GM12872 (cell line): Measurements from ENCODE around the gene ZNF536.

ENCODE experiments used
- CTCF ChIP-seq: IDR thresholded peaks from 3 replicates; pipeline ENCODE4 v1.5.1; 2011; ENCODE audit warnings: low read depth, mild to moderate bottlenecking, low read length, moderate library complexity; ENCODE audit not compliant: insufficient read depth

ZNF536 gene

GRCh38 chr19:30361107-30361447 is 11.1 kb upstream of the ZNF536 start:
- no peak for TF ChIP-seq CTCF

- TF ChIP-seq CTCF: no peak
These were observed 10.5 kb upstream of the ZNF536 start for GRCh38 chr19:30361721-30362120.

GRCh38 chr19:30362156-30362754 is 9.9 kb upstream of the ZNF536 start:
- TF ChIP-seq CTCF: no peak

- TF ChIP-seq CTCF: no peak
These were observed 9.1 kb upstream of the ZNF536 start for GRCh38 chr19:30363073-30363472.

GRCh38 chr19:30364866-30365800 is 7.1 kb upstream of the ZNF536 start:
- no peak for TF ChIP-seq CTCF

GRCh38 chr19:30366282-30366681 is 5.9 kb upstream of the ZNF536 start:
- TF ChIP-seq CTCF: no peak

GRCh38 chr19:30367006-30367405 is 5.2 kb upstream of the ZNF536 start:
- no peak for TF ChIP-seq CTCF
